ENCODE measurements around the gene PIP. TPM values are rescaled to one million over a fixed set of nuclear protein-coding genes. Genes with fewer than 3 reads are reported as not detected.

Gene PIP, protein sequence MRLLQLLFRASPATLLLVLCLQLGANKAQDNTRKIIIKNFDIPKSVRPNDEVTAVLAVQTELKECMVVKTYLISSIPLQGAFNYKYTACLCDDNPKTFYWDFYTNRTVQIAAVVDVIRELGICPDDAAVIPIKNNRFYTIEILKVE
- polyA plus RNA-seq (2012; ENCODE audit: insufficient read length, low read depth): not detected

DNA sequence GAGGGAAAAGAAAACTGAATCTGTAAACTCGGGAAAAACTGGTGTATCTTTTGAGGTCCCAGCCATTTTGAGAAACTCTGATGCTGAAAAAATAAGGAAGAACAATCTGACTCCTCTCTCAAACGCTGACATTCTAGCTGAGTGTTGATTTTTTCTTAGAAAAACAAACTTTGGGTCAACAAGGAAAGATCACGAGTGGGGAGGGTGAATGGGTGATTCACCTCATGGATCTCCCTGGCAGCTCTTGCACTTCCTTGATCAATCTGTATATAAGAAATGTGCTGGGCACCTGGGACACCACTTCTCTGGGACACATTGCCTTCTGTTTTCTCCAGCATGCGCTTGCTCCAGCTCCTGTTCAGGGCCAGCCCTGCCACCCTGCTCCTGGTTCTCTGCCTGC is at the start of gene PIP:
PIP (plus strand) TSS at position 297 of the 400 bp plus-strand sequence; CDS start at position 337, 40 bp downstream.
- TF ChIP-seq, protein P1, sequence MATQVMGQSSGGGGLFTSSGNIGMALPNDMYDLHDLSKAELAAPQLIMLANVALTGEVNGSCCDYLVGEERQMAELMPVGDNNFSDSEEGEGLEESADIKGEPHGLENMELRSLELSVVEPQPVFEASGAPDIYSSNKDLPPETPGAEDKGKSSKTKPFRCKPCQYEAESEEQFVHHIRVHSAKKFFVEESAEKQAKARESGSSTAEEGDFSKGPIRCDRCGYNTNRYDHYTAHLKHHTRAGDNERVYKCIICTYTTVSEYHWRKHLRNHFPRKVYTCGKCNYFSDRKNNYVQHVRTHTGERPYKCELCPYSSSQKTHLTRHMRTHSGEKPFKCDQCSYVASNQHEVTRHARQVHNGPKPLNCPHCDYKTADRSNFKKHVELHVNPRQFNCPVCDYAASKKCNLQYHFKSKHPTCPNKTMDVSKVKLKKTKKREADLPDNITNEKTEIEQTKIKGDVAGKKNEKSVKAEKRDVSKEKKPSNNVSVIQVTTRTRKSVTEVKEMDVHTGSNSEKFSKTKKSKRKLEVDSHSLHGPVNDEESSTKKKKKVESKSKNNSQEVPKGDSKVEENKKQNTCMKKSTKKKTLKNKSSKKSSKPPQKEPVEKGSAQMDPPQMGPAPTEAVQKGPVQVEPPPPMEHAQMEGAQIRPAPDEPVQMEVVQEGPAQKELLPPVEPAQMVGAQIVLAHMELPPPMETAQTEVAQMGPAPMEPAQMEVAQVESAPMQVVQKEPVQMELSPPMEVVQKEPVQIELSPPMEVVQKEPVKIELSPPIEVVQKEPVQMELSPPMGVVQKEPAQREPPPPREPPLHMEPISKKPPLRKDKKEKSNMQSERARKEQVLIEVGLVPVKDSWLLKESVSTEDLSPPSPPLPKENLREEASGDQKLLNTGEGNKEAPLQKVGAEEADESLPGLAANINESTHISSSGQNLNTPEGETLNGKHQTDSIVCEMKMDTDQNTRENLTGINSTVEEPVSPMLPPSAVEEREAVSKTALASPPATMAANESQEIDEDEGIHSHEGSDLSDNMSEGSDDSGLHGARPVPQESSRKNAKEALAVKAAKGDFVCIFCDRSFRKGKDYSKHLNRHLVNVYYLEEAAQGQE (IDR thresholded peaks at IDR 0.05; ENCODE audit: insufficient read depth in 1 of 2, low read depth in 2 of 2, low read length in 2 of 2): no peak
- TF ChIP-seq POLR2AphosphoS5 (IDR thresholded peaks at IDR 0.05; ENCODE audit: low read depth, low read length) (no peak), SIN3A (IDR thresholded peaks at IDR 0.05; ENCODE audit: borderline replicate concordance, insufficient read depth, low read length) (no peak), TAF1 (IDR thresholded peaks at IDR 0.05; ENCODE audit: borderline replicate concordance, insufficient read depth, low read length) (no peak), FOXP2 (optimal IDR thresholded peaks at IDR 0.05; ENCODE audit: borderline replicate concordance, extremely low read depth, extremely low read length, insufficient read depth) (no peak)

DNA sequence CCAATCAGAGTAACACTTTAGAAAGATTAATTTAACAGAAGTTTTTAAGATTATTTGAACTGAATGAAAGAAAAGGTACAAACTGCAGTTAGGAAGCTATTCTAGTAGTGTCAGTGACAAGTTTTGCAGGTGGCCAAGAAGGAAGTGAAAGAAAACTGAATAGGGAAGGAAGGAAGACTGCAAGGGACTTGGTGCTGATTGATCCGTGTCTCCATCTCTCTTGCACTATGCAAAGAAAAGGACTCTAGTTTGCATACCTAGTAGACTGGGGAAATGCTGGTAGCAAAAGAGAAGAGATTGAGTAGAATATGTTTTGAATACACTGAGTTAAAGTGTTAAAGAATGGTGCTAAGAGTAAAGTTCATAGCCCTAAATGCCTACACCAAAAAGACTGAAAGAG is 46.8 kb upstream of the PIP start:
- TF ChIP-seq POLR2AphosphoS5 (IDR thresholded peaks at IDR 0.05; ENCODE audit: low read depth, low read length): no peak
- TF ChIP-seq TAF1 (IDR thresholded peaks at IDR 0.05; ENCODE audit: borderline replicate concordance, insufficient read depth, low read length): no peak
- TF ChIP-seq FOXP2 (optimal IDR thresholded peaks at IDR 0.05; ENCODE audit: borderline replicate concordance, extremely low read depth, extremely low read length, insufficient read depth): no peak
- TF ChIP-seq SIN3A (IDR thresholded peaks at IDR 0.05; ENCODE audit: borderline replicate concordance, insufficient read depth, low read length): no peak
- TF ChIP-seq, protein P1 (IDR thresholded peaks at IDR 0.05; ENCODE audit: insufficient read depth in 1 of 2, low read depth in 2 of 2, low read length in 2 of 2): no peak

DNA sequence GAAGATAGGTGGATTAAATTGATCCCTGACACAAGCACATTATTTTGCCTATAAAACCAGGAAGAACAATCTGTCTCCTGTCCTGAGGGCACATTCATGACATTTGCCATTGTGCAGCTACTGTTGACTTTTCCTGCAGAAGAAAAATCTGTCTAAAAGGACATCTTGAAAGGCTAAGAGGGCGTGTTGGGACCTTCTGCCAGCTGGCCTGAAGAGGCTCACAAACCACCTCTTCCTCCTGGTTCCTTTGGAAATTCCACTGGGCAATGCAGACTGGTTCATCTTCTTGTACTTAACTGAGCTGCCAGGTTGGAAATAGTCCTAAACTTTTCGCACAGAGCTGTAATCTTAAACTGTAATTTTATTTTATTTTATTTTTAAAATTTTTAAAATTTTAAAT is 35.7 kb upstream of the PIP start:
- TF ChIP-seq POLR2AphosphoS5 (IDR thresholded peaks at IDR 0.05; ENCODE audit: low read depth, low read length): no peak
- TF ChIP-seq, protein P1 (IDR thresholded peaks at IDR 0.05; ENCODE audit: insufficient read depth in 1 of 2, low read depth in 2 of 2, low read length in 2 of 2): no peak
- TF ChIP-seq FOXP2 (optimal IDR thresholded peaks at IDR 0.05; ENCODE audit: borderline replicate concordance, extremely low read depth, extremely low read length, insufficient read depth): no peak
- no peak for TF ChIP-seq TAF1 (IDR thresholded peaks at IDR 0.05; ENCODE audit: borderline replicate concordance, insufficient read depth, low read length)
- no peak for TF ChIP-seq SIN3A (IDR thresholded peaks at IDR 0.05; ENCODE audit: borderline replicate concordance, insufficient read depth, low read length)

DNA sequence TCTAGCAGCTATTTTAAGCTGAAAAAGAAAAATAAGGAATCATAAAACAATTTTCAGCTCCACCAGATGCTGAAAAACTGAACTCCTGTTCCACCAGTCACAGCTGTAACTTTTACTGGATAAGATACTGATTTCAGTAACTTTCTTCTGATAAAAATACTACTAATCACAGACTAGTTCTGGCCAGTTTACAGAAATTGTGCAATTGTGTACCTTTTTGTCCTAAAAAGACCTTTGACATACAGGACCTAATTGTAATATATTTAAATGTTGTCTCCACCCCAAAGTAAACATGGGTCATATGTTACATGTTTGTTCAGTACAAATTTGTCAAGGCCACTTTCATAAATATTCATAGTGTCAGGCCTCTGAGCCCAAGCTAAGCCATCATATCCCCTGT is 27.1 kb upstream of the PIP start:
- no peak for TF ChIP-seq SIN3A (IDR thresholded peaks at IDR 0.05; ENCODE audit: borderline replicate concordance, insufficient read depth, low read length)
- TF ChIP-seq, protein P1 (IDR thresholded peaks at IDR 0.05; ENCODE audit: insufficient read depth in 1 of 2, low read depth in 2 of 2, low read length in 2 of 2): no peak
- no peak for TF ChIP-seq POLR2AphosphoS5 (IDR thresholded peaks at IDR 0.05; ENCODE audit: low read depth, low read length)
- TF ChIP-seq FOXP2 (optimal IDR thresholded peaks at IDR 0.05; ENCODE audit: borderline replicate concordance, extremely low read depth, extremely low read length, insufficient read depth): no peak
- no peak for TF ChIP-seq TAF1 (IDR thresholded peaks at IDR 0.05; ENCODE audit: borderline replicate concordance, insufficient read depth, low read length)

Measured in PFSK-1 (cell line).